Endothelial cell (in vitro differentiated cells): Measurements from ENCODE around the gene CBARP. TPM values are rescaled to one million over a fixed set of nuclear protein-coding genes. Genes with fewer than 3 reads are reported as not detected.
A peak's percentile ranks its signal among the peaks of the same experiment; 100 is the strongest.

Source experiments
- DNase-seq: peaks from one replicate; pipeline ENCODE4 v3.0.0; 2021; ENCODE audit warnings: low spot score
- H3K27ac Mint-ChIP-seq: one replicate; pipeline ENCODE4 v1.8.0; 2021; ENCODE audit warnings: mixed read lengths, inconsistent platforms; ENCODE audit not compliant: unreplicated experiment
- H3K27me3 Mint-ChIP-seq: one replicate; pipeline ENCODE4 v1.8.0; 2021; ENCODE audit warnings: mild to moderate bottlenecking, moderate library complexity, mixed read lengths, inconsistent platforms; ENCODE audit not compliant: unreplicated experiment
- H3K36me3 Mint-ChIP-seq: one replicate; pipeline ENCODE4 v1.8.0; 2021; ENCODE audit warnings: mild to moderate bottlenecking, low read depth, mixed read lengths, inconsistent platforms; ENCODE audit not compliant: unreplicated experiment
- H3K4me1 Mint-ChIP-seq: one replicate; pipeline ENCODE4 v1.8.0; 2021; ENCODE audit warnings: mild to moderate bottlenecking, mixed read lengths, inconsistent platforms; ENCODE audit not compliant: unreplicated experiment
- H3K4me3 Mint-ChIP-seq: one replicate; pipeline ENCODE4 v1.8.0; 2021; ENCODE audit warnings: mild to moderate bottlenecking, mixed read lengths, inconsistent platforms; ENCODE audit not compliant: unreplicated experiment
- H3K9me3 Mint-ChIP-seq: one replicate; pipeline ENCODE4 v1.8.0; 2021; ENCODE audit warnings: mixed read lengths, inconsistent platforms; ENCODE audit not compliant: unreplicated experiment
- total RNA-seq: library from RNA; stranded (reverse); fragmentation: NEBNext Ultra II Directional; extraction: Animal tissue kit (Norgen Biotek cat#: 25700); gene quantifications from one replicate; pipeline ENCODE4 v1.2.1, GENCODE V29; 2021; ENCODE audit not compliant: unreplicated experiment
- TF ChIP-seq, protein P1 (sequence below): fragments of 200-600 bp; sonication (generic); IDR thresholded peaks from one replicate; pipeline ENCODE4 v1.5.0; 2021; ENCODE audit warnings: antibody characterized with exemption; ENCODE audit not compliant: unreplicated experiment

CBARP gene
- total RNA-seq, 1 donor from 2014 or later = 10.4 TPM

DNA sequence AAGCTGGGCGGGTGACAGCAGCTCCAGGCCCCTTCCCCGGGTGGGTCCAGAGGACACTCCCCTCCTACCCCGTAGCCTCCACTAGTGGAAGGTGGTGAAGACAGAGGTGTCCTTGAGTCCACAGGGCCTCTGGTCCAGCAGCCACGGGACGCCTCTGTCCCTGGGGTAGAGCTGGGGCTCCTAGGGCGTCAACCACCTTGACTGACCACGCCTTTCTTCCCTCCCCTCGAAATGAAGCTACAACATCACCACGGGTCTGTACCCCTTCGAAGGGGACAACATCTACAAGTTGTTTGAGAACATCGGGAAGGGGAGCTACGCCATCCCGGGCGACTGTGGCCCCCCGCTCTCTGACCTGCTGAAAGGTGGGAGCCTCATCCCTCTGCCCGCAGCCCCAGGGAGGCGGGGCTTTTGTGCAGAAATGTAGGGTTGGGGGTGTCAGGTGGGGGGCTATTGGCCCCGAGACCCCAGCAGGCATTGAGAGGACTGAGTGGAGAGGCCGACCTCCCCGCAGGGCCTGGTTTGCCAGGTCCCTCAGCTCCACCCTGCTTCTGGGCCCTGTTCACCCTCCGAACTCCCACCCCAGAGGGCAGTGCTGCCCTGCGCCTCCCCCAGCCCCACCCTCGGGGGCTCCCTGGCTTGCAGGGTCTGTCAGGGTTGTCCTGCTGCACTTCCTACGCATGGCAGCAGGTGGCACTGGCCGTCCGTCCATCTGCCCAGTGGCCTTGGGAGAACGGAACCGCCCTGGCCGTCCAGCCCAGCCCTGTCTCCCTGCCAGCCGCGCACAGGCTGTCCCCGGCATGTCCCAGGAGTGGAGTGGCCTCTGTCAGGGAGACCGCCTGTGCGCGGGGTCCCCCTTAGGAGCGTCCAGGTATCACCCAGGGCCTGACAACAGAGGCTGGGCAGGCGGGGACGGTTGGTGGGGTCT is 16.6 kb downstream of the CBARP start:
- Mint-ChIP-seq H3K27ac (no peak overlapping the region), H3K27me3 (peaks cover 4% of the 10 kb centered on the region), H3K9me3 (no peaks in the 10 kb centered on the region), H3K4me1 (no peaks in the 10 kb centered on the region), H3K36me3 (no peaks in the 10 kb centered on the region), H3K4me3 (no peak overlapping the region)
- TF ChIP-seq, protein P1, sequence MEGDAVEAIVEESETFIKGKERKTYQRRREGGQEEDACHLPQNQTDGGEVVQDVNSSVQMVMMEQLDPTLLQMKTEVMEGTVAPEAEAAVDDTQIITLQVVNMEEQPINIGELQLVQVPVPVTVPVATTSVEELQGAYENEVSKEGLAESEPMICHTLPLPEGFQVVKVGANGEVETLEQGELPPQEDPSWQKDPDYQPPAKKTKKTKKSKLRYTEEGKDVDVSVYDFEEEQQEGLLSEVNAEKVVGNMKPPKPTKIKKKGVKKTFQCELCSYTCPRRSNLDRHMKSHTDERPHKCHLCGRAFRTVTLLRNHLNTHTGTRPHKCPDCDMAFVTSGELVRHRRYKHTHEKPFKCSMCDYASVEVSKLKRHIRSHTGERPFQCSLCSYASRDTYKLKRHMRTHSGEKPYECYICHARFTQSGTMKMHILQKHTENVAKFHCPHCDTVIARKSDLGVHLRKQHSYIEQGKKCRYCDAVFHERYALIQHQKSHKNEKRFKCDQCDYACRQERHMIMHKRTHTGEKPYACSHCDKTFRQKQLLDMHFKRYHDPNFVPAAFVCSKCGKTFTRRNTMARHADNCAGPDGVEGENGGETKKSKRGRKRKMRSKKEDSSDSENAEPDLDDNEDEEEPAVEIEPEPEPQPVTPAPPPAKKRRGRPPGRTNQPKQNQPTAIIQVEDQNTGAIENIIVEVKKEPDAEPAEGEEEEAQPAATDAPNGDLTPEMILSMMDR = peak; percentile 47
- DNase-seq = peak; percentile 69

DNA sequence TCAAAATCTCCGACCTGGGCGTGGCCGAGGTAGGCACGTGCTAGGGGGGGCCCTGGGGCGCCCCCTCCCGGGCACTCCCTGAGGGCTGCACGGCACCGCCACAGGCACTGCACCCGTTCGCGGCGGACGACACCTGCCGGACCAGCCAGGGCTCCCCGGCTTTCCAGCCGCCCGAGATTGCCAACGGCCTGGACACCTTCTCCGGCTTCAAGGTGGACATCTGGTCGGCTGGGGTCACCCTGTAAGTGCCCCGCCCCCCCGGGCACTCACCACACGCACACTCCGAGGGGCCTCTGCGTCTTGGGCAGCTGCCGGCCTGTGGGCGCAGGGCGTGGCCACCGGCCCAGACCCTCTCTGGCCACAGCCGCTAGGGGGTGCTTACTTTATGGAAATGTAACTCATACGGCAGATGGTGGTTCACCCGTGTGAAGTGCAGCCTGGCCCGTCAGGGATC is 17.3 kb downstream of the CBARP start:
- Mint-ChIP-seq H3K4me1 (peaks cover 4% of the 10 kb centered on the region), H3K36me3 (no peaks in the 10 kb centered on the region), H3K27me3 (peaks cover 7% of the 10 kb centered on the region), H3K9me3 (no peaks in the 10 kb centered on the region), H3K27ac (no peak overlapping the region), H3K4me3 (no peak overlapping the region)
- no peak for DNase-seq
- TF ChIP-seq, protein P1 = no peak

DNA sequence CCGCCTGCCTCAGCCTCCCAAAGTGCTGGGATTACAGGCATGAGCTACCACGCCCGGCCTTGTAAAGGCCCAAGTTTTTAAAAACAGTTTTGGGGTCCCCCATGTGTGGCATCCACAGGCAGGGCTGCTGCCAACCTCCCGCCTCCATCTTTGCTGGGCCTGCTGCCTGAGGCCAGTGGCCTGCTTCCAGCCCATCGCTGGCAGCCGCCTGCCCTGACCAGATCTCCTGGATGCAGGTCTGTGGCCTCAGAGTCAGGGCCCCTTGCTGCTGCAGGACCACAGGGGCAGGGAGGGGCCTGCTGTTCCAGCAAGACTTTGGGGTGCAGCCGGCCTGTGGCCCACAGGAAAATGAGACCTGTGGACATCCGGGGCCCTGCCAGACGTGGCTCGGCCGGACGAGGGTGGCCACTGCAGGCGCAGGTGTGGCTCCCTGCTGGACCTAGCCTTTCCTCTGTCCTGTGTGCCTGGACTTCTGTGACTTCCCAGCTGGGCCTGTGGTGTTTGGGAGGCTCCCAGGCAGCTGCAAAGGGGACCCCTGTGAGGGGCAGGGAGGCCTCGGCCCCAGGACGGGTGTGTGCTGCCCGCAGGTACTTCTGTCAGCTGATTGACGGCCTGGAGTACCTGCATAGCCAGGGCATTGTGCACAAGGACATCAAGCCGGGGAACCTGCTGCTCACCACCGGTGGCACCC is 17.9 kb downstream of the CBARP start:
- H3K4me1 Mint-ChIP-seq = peaks cover 4% of the 10 kb centered on the region
- H3K36me3 Mint-ChIP-seq = no peaks in the 10 kb centered on the region
- no peak overlapping the region for H3K27ac Mint-ChIP-seq
- DNase-seq = no peak
- H3K27me3 Mint-ChIP-seq = peaks cover 7% of the 10 kb centered on the region
- H3K4me3 Mint-ChIP-seq = no peak overlapping the region
- no peaks in the 10 kb centered on the region for H3K9me3 Mint-ChIP-seq
- TF ChIP-seq, protein P1 = no peak

DNA sequence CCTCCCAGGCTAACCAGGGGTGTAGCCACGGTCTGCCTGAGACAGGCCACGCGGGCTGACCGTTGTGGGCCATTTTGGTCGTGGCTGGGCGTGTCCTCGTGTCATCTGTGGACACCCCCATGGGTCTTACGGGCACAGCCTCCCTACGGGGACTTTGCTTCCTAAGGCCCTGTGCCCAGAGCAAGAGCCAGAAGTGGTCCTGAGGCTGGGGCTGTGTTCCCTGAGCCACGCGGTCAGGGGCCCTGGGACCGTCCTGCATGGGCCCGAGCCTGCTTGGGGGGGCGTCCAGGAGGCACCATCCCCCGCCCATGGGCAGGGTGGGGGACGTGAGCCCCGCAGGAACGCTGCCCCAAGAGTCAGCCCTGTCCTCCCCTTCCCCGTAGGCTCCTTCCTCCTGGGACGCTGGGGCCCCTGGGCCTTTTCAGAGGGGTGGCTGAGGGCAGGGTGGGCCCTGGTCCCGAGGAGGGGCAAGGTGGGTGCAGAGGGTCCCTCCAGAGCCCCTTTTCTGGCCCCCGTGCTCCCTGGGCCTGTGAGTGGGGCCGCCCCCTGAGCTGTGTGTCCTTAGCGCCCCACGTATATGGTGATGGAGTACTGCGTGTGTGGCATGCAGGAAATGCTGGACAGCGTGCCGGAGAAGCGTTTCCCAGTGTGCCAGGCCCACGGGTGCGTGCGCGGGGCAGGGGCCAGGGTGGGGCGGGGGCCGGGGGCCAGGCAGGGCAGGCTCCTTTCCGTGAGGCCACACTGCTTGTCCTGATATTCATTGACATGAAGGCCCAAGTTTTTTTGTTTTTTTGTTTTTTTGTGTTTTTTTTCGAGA is 18.8 kb downstream of the CBARP start:
- no peak overlapping the region for H3K4me3 Mint-ChIP-seq
- peaks cover 8% of the 10 kb centered on the region for H3K4me1 Mint-ChIP-seq
- TF ChIP-seq, protein P1 = no peak
- H3K9me3 Mint-ChIP-seq = no peaks in the 10 kb centered on the region
- peaks cover under 1% of the 10 kb centered on the region for H3K36me3 Mint-ChIP-seq
- no peak overlapping the region for H3K27ac Mint-ChIP-seq
- DNase-seq = no peak
- H3K27me3 Mint-ChIP-seq = peaks cover 7% of the 10 kb centered on the region
